PFSK-1 (cell line): ENCODE measurements around the gene CAMSAP1.

ENCODE experiments used
- POLR2AphosphoS5 ChIP-seq: IDR thresholded peaks from 2 replicates; pipeline ENCODE4 v1.6.1; 2012; ENCODE audit warnings: low read depth, mild to moderate bottlenecking, control low read depth, low read length, moderate library complexity
- REST ChIP-seq, 2 experiments: IDR thresholded peaks; 2 replicates each; pipeline versions ENCODE4 v1.6.1 to v1.8.0; 2011 to 2012; ENCODE audit warnings: low read depth in 2 of 2, low read length in 2 of 2, control low read depth in 1 of 2, inconsistent platforms in 1 of 2, mild to moderate bottlenecking in 1 of 2, moderate library complexity in 1 of 2; ENCODE audit not compliant: insufficient read depth in 1 of 2
- SIN3A ChIP-seq: IDR thresholded peaks from 2 replicates; pipeline ENCODE4 v1.6.1; 2012; ENCODE audit warnings: mild to moderate bottlenecking, low read length, moderate library complexity, borderline replicate concordance; ENCODE audit not compliant: insufficient read depth
- TAF1 ChIP-seq: IDR thresholded peaks from 2 replicates; pipeline ENCODE4 v1.6.1; 2012; ENCODE audit warnings: low read length, control low read depth, borderline replicate concordance; ENCODE audit not compliant: insufficient read depth

GRCh38 chr9:135946392-135946994 is 39.1 kb upstream of the CAMSAP1 start:
- TF ChIP-seq SIN3A (no peak), POLR2AphosphoS5 (no peak), TAF1 (no peak), REST (IDR thresholded peaks at IDR 0.05; ENCODE audit: insufficient read depth in 1 of 2, low read depth in 2 of 2, low read length in 2 of 2) (no peak)
